Keratinocyte (primary cell): ENCODE results near the gene ARIH1.

Source experiments
- CTCF ChIP-seq, 3 experiments: IDR thresholded peaks in 1 of 3; conservative IDR thresholded peaks in 1 of 3; optimal IDR thresholded peaks in 1 of 3; 2 replicates in 2 of 3; 3 replicates in 1 of 3; pipeline versions ENCODE3 to v1.5.1; 2011; ENCODE audit warnings: low read length in 3 of 3, mild to moderate bottlenecking in 3 of 3, moderate library complexity in 2 of 3, control low read depth in 1 of 3, inconsistent platforms in 1 of 3; ENCODE audit not compliant: insufficient read depth in 2 of 3; ENCODE audit errors: extremely low read depth in 1 of 3
- EZH2 ChIP-seq: IDR thresholded peaks from one replicate; pipeline ENCODE4 v1.6.1; 2012; ENCODE audit warnings: inconsistent platforms, mild to moderate bottlenecking, low read length, moderate library complexity

GRCh38 chr15:72492733-72493132 is 18.6 kb downstream of the ARIH1 start:
- TF ChIP-seq EZH2 (no peak), CTCF (optimal IDR thresholded peaks at IDR 0.05 in 1 of 3, IDR thresholded peaks at IDR 0.05 in 1 of 3, conservative IDR thresholded peaks at IDR 0.05 in 1 of 3; ENCODE audit: extremely low read depth in 1 of 3, insufficient read depth in 2 of 3, low read length in 3 of 3) (no peak)
